CD4-positive, alpha-beta T cell treated with Interferon alpha-2 for 1 hour (primary cell): ENCODE measurements around the gene CA5A.
"Not testable (repeated sequence)": the region's sequence is repeated elsewhere in the genome, so short reads cannot be mapped to it uniquely, and the experiment has no call there.

Experiments
- DNase-seq, 2 donors: peaks; one replicate each; pipeline ENCODE4 v3.0.0-alpha.2; 2020 to 2022

The CA5A gene

GRCh38 chr16:87864331-87864989 lies 71.9 kb downstream of the CA5A start:
- no peak for DNase-seq

GRCh38 chr16:87863327-87863635 lies 73.0 kb downstream of the CA5A start:
- not testable (repeated sequence) for DNase-seq

GRCh38 chr16:87862597-87863326 lies 73.6 kb downstream of the CA5A start:
- DNase-seq = not testable (repeated sequence)

- not testable (repeated sequence) for DNase-seq
Measured at GRCh38 chr16:87861300-87862099, 74.8 kb downstream of the CA5A start.

GRCh38 chr16:87860553-87861299 lies 75.6 kb downstream of the CA5A start:
- no peak for DNase-seq

GRCh38 chr16:87858151-87858993 lies 78.0 kb downstream of the CA5A start:
- DNase-seq = not testable (repeated sequence)

- DNase-seq = peak in 1 of 2 donors; percentile 30
Measured at GRCh38 chr16:87856791-87857228, 79.5 kb downstream of the CA5A start.

- peak; percentile 66 to 74 for DNase-seq
Measured at GRCh38 chr16:87855852-87856715, 80.2 kb downstream of the CA5A start.

GRCh38 chr16:87854907-87855683 lies 81.2 kb downstream of the CA5A start:
- no peak for DNase-seq

GRCh38 chr16:87854053-87854906 lies 82.0 kb downstream of the CA5A start:
- peak; percentile 30 to 51 for DNase-seq

GRCh38 chr16:87853411-87854052 lies 82.8 kb downstream of the CA5A start:
- DNase-seq = peak; percentile 87 to 95

- DNase-seq = no peak
Measured at GRCh38 chr16:87851601-87852000, 84.7 kb downstream of the CA5A start.

- no peak for DNase-seq
Measured at GRCh38 chr16:87851141-87851587, 85.2 kb downstream of the CA5A start.

GRCh38 chr16:87850009-87851006 lies 86.0 kb downstream of the CA5A start:
- peak; percentile 71 to 78 for DNase-seq

- DNase-seq = no peak
Measured at GRCh38 chr16:87849419-87850008, 86.8 kb downstream of the CA5A start.

- DNase-seq = no peak
Measured at GRCh38 chr16:87848676-87849345, 87.5 kb downstream of the CA5A start.
